Astrocyte (in vitro differentiated cells and primary cell): ENCODE data around the gene NLN. TPM values are rescaled to one million over a fixed set of nuclear protein-coding genes. Genes with fewer than 3 reads are reported as not detected.

Source experiments
- DNase-seq: peaks from one replicate; pipeline ENCODE4 v3.0.0-alpha.2; 2010; ENCODE audit warnings: low read depth
- FAIRE-seq: peaks from 2 replicates; lab custom pipeline; 2011; peaks lifted over from hg19 to GRCh38; lab: Jason Lieb, UNC
- H2AFZ ChIP-seq: 2 replicates; pipeline ENCODE4 v1.6.0; 2012; ENCODE audit warnings: low read depth, low read length, inconsistent platforms
- H3K27ac ChIP-seq: 2 replicates; pipeline ENCODE4 v1.5.1; 2011; ENCODE audit warnings: low read depth, low read length, inconsistent platforms
- H3K27me3 ChIP-seq: 2 replicates; pipeline ENCODE4 v1.6.0; 2011; ENCODE audit warnings: low read length, inconsistent platforms; ENCODE audit not compliant: insufficient read depth
- H3K36me3 ChIP-seq: 2 replicates; pipeline ENCODE4 v1.5.1; 2011; ENCODE audit warnings: low read length, inconsistent platforms; ENCODE audit not compliant: insufficient read depth
- H3K4me1 ChIP-seq: 2 replicates; pipeline ENCODE4 v1.5.1; 2011; ENCODE audit warnings: low read length, inconsistent platforms; ENCODE audit not compliant: insufficient read depth
- H3K4me2 ChIP-seq: 2 replicates; pipeline ENCODE4 v1.6.0; 2012; ENCODE audit warnings: low read length, inconsistent platforms
- H3K4me3 ChIP-seq: 2 replicates; pipeline ENCODE4 v1.5.1; 2011; ENCODE audit warnings: low read depth, mild to moderate bottlenecking, low read length, inconsistent platforms; ENCODE audit not compliant: insufficient read depth
- H3K79me2 ChIP-seq: 2 replicates; pipeline ENCODE4 v1.6.0; 2012; ENCODE audit warnings: mild to moderate bottlenecking, low read length, inconsistent platforms; ENCODE audit not compliant: insufficient read depth
- H3K9ac ChIP-seq: 2 replicates; pipeline ENCODE4 v1.6.0; 2012; ENCODE audit warnings: mild to moderate bottlenecking, low read length, inconsistent platforms
- H3K9me3 ChIP-seq: 2 replicates; pipeline ENCODE4 v1.5.1; 2012; ENCODE audit warnings: low read depth, mild to moderate bottlenecking, low read length, inconsistent platforms; ENCODE audit not compliant: insufficient read depth
- H4K20me1 ChIP-seq: 2 replicates; pipeline ENCODE4 v1.6.0; 2012; ENCODE audit warnings: low read length, inconsistent platforms; ENCODE audit not compliant: insufficient read depth
- H3K27ac Mint-ChIP-seq: one replicate; pipeline ENCODE4 v1.8.0; 2021; ENCODE audit warnings: mild to moderate bottlenecking, mixed read lengths; ENCODE audit not compliant: unreplicated experiment
- H3K27me3 Mint-ChIP-seq: one replicate; pipeline ENCODE4 v1.8.0; 2021; ENCODE audit warnings: low read depth, mixed read lengths; ENCODE audit not compliant: unreplicated experiment
- H3K36me3 Mint-ChIP-seq: one replicate; pipeline ENCODE4 v1.8.0; 2021; ENCODE audit warnings: low read depth, mixed read lengths; ENCODE audit not compliant: unreplicated experiment
- H3K4me1 Mint-ChIP-seq: one replicate; pipeline ENCODE4 v1.8.0; 2021; ENCODE audit warnings: low read depth, mixed read lengths; ENCODE audit not compliant: unreplicated experiment
- H3K4me3 Mint-ChIP-seq: one replicate; pipeline ENCODE4 v1.8.0; 2021; ENCODE audit warnings: mild to moderate bottlenecking, moderate library complexity, mixed read lengths; ENCODE audit not compliant: unreplicated experiment
- H3K9me3 Mint-ChIP-seq: one replicate; pipeline ENCODE4 v1.8.0; 2021; ENCODE audit warnings: mild to moderate bottlenecking, mixed read lengths; ENCODE audit not compliant: unreplicated experiment
- CTCF ChIP-seq: IDR thresholded peaks from 2 replicates; pipeline ENCODE4 v1.5.1; 2011; ENCODE audit warnings: low read depth, mild to moderate bottlenecking, inconsistent platforms, low read length, moderate library complexity; ENCODE audit not compliant: insufficient read depth
- EZH2 ChIP-seq: IDR thresholded peaks from 2 replicates; pipeline ENCODE4 v1.6.1; 2012; ENCODE audit warnings: mild to moderate bottlenecking, low read length, inconsistent platforms; ENCODE audit not compliant: insufficient read depth
- total RNA-seq: library from RNA; stranded (reverse); gene quantifications from 2 replicates; pipeline ENCODE4 v1.2.1, GENCODE V29; 2021

The NLN gene
- total RNA-seq, 1 donor from 2014 or later = 65.2 TPM

- H3K27me3 Mint-ChIP-seq = no peaks in the 10 kb centered on the region
- H3K27ac Mint-ChIP-seq = no peak overlapping the region
- H3K4me3 ChIP-seq = no peak overlapping the region
- H3K4me1 Mint-ChIP-seq = no peaks in the 10 kb centered on the region
- no peaks in the 10 kb centered on the region for H3K79me2 ChIP-seq
- peaks cover 6% of the 10 kb centered on the region for H3K36me3 Mint-ChIP-seq
- peaks cover 2% of the 10 kb centered on the region for H4K20me1 ChIP-seq
- no peaks in the 10 kb centered on the region for H3K27me3 ChIP-seq
- H3K4me2 ChIP-seq = no peak overlapping the region
- FAIRE-seq = no peak
- no peaks in the 10 kb centered on the region for H3K9me3 Mint-ChIP-seq
- no peaks in the 10 kb centered on the region for H3K4me1 ChIP-seq
- DNase-seq = no peak
- peaks cover 2% of the 10 kb centered on the region for H3K36me3 ChIP-seq
- no peak overlapping the region for H2AFZ ChIP-seq
- no peak overlapping the region for H3K4me3 Mint-ChIP-seq
- no peak overlapping the region for H3K9ac ChIP-seq
- no peak overlapping the region for H3K27ac ChIP-seq
- no peaks in the 10 kb centered on the region for H3K9me3 ChIP-seq
- TF ChIP-seq EZH2 = no peak
- TF ChIP-seq CTCF = no peak
These were observed 25.1 kb upstream of the NLN start for GRCh38 chr5:65696892-65697291.

- peaks cover 12% of the 10 kb centered on the region for H3K36me3 ChIP-seq
- H4K20me1 ChIP-seq = peaks cover 2% of the 10 kb centered on the region
- Mint-ChIP-seq H3K27ac (no peak overlapping the region), H3K4me3 (no peak overlapping the region), H3K36me3 (peaks cover 6% of the 10 kb centered on the region), H3K4me1 (no peaks in the 10 kb centered on the region), H3K27me3 (no peaks in the 10 kb centered on the region), H3K9me3 (no peaks in the 10 kb centered on the region)
- H3K4me2 ChIP-seq = no peak overlapping the region
- H3K9me3 ChIP-seq = no peaks in the 10 kb centered on the region
- H3K27ac ChIP-seq = no peak overlapping the region
- DNase-seq (no peak), FAIRE-seq (no peak)
- no peaks in the 10 kb centered on the region for H3K27me3 ChIP-seq
- no peak for TF ChIP-seq CTCF
- TF ChIP-seq EZH2 = no peak
- H3K4me1 ChIP-seq = no peaks in the 10 kb centered on the region
- H2AFZ ChIP-seq = no peak overlapping the region
- H3K4me3 ChIP-seq = no peak overlapping the region
- no peak overlapping the region for H3K9ac ChIP-seq
- no peaks in the 10 kb centered on the region for H3K79me2 ChIP-seq
These were observed 22.7 kb upstream of the NLN start for GRCh38 chr5:65699338-65699737.

- no peak for DNase-seq
- no peak overlapping the region for H3K4me3 ChIP-seq
- TF ChIP-seq CTCF (no peak), EZH2 (no peak)
- FAIRE-seq = no peak
- Mint-ChIP-seq H3K4me1 (no peaks in the 10 kb centered on the region), H3K36me3 (peaks cover 6% of the 10 kb centered on the region), H3K4me3 (no peak overlapping the region), H3K27me3 (no peaks in the 10 kb centered on the region), H3K27ac (no peak overlapping the region), H3K9me3 (no peaks in the 10 kb centered on the region)
- H2AFZ ChIP-seq = no peak overlapping the region
- H3K79me2 ChIP-seq = no peaks in the 10 kb centered on the region
- H3K9ac ChIP-seq = no peak overlapping the region
- no peaks in the 10 kb centered on the region for H3K9me3 ChIP-seq
- no peak overlapping the region for H3K27ac ChIP-seq
- H3K27me3 ChIP-seq = no peaks in the 10 kb centered on the region
- H4K20me1 ChIP-seq = no peaks in the 10 kb centered on the region
- peaks cover 12% of the 10 kb centered on the region for H3K36me3 ChIP-seq
- H3K4me1 ChIP-seq = no peaks in the 10 kb centered on the region
- no peak overlapping the region for H3K4me2 ChIP-seq
These were observed 20.0 kb upstream of the NLN start for GRCh38 chr5:65702036-65702435.
